CD14-positive monocyte (primary cell): ENCODE data around the gene CELF1. TPM values are rescaled to one million over a fixed set of nuclear protein-coding genes. Genes with fewer than 3 reads are reported as not detected.
"Not testable (repeated sequence)": the region's sequence is repeated elsewhere in the genome, so short reads cannot be mapped to it uniquely, and the experiment has no call there.

Experiments used
- DNase-seq, 3 donors: peaks; one replicate each; pipeline ENCODE4 v3.0.0-alpha.2; 2011 to 2022
- H2AFZ ChIP-seq: 2 replicates; pipeline ENCODE4 v1.6.0; 2012; ENCODE audit warnings: mild to moderate bottlenecking, low read depth, low read length, inconsistent platforms; ENCODE audit not compliant: insufficient read depth, poor library complexity, severe bottlenecking
- H3K27ac ChIP-seq, 2 donors: 1 replicate in 1 of 2; 2 replicates in 1 of 2; pipeline ENCODE4 v1.5.1; 2012 to 2013; ENCODE audit warnings: low read length in 2 of 2, control low read depth in 1 of 2, inconsistent platforms in 1 of 2, low read depth in 1 of 2, mild to moderate bottlenecking in 1 of 2
- H3K27me3 ChIP-seq, 2 donors: one replicate each; pipeline versions ENCODE4 v1.6.0 to v1.6.1; 2011 to 2013; ENCODE audit warnings: low read length in 2 of 2; ENCODE audit not compliant: control insufficient read depth in 2 of 2, insufficient read depth in 2 of 2
- H3K36me3 ChIP-seq, 2 donors: replicated peaks in 1 of 2; 1 replicate in 1 of 2; 2 replicates in 1 of 2; pipeline versions ENCODE4 v1.5.1 to v1.6.1; 2012 to 2013; ENCODE audit warnings: low read length in 2 of 2, control low read depth in 1 of 2, inconsistent platforms in 1 of 2, mild to moderate bottlenecking in 1 of 2; ENCODE audit not compliant: insufficient read depth in 2 of 2, control insufficient read depth in 1 of 2
- H3K4me1 ChIP-seq, 2 donors: 1 replicate in 1 of 2; 2 replicates in 1 of 2; pipeline versions ENCODE4 v1.5.1 to v1.6.1; 2012 to 2013; ENCODE audit warnings: low read length in 2 of 2, control low read depth in 1 of 2, inconsistent platforms in 1 of 2, mild to moderate bottlenecking in 1 of 2, moderate library complexity in 1 of 2; ENCODE audit not compliant: insufficient read depth in 2 of 2, control insufficient read depth in 1 of 2
- H3K4me2 ChIP-seq: replicated peaks from 2 replicates; pipeline ENCODE3; 2012; ENCODE audit warnings: low read length, moderate library complexity, mild to moderate bottlenecking; ENCODE audit not compliant: poor library complexity, severe bottlenecking; ENCODE audit errors: extremely low read depth
- H3K4me3 ChIP-seq, 3 experiments: fragments of 200-600 bp in 1 of 3; sonication (generic) in 1 of 3; replicated peaks in 1 of 3; 1 replicate in 2 of 3; 2 replicates in 1 of 3; pipeline ENCODE4 v1.5.1; 2011 to 2013; ENCODE audit warnings: low read length in 3 of 3, mild to moderate bottlenecking in 3 of 3, control low read depth in 2 of 3, low read depth in 2 of 3, inconsistent platforms in 1 of 3, moderate library complexity in 1 of 3
- H3K79me2 ChIP-seq: 2 replicates; pipeline ENCODE4 v1.6.0; 2012; ENCODE audit warnings: mild to moderate bottlenecking, control low read depth, inconsistent platforms, low read length, moderate library complexity; ENCODE audit not compliant: insufficient read depth
- H3K9ac ChIP-seq: 2 replicates; pipeline ENCODE4 v1.6.0; 2017; ENCODE audit warnings: low read length, mild to moderate bottlenecking; ENCODE audit not compliant: insufficient read depth, poor library complexity, severe bottlenecking
- H3K9me3 ChIP-seq, 2 donors: replicated peaks in 1 of 2; 1 replicate in 1 of 2; 2 replicates in 1 of 2; pipeline versions ENCODE4 v1.5.1 to v1.6.1; 2012 to 2013; ENCODE audit warnings: low read length in 2 of 2, control low read depth in 1 of 2; ENCODE audit not compliant: control insufficient read depth in 1 of 2, insufficient read depth in 1 of 2
- H4K20me1 ChIP-seq: 2 replicates; pipeline ENCODE4 v1.6.0; 2012; ENCODE audit warnings: mild to moderate bottlenecking, low read length, control low read depth, moderate library complexity; ENCODE audit not compliant: insufficient read depth
- H3K27ac Mint-ChIP-seq, 7 donors: one replicate each; pipeline ENCODE4 v1.8.0; 2020; ENCODE audit warnings: mild to moderate bottlenecking in 7 of 7, mixed read lengths in 7 of 7, moderate library complexity in 6 of 7, inconsistent platforms in 2 of 7
- H3K27me3 Mint-ChIP-seq, 3 donors: one replicate each; pipeline ENCODE4 v1.8.0; 2021 to 2022; ENCODE audit warnings: low read depth in 3 of 3, mild to moderate bottlenecking in 3 of 3, mixed read lengths in 3 of 3, moderate library complexity in 3 of 3, inconsistent platforms in 1 of 3
- H3K36me3 Mint-ChIP-seq, 2 donors: one replicate each; pipeline ENCODE4 v1.8.0; 2020; ENCODE audit warnings: mixed read lengths in 2 of 2, inconsistent platforms in 1 of 2, mild to moderate bottlenecking in 1 of 2
- H3K4me1 Mint-ChIP-seq: one replicate; pipeline ENCODE4 v1.8.0; 2020; ENCODE audit warnings: mild to moderate bottlenecking, mixed read lengths
- H3K4me3 Mint-ChIP-seq, 2 donors: one replicate each; pipeline ENCODE4 v1.8.0; 2020; ENCODE audit warnings: mild to moderate bottlenecking in 2 of 2, mixed read lengths in 2 of 2, moderate library complexity in 1 of 2
- H3K9me3 Mint-ChIP-seq, 7 donors: one replicate each; pipeline ENCODE4 v1.8.0; 2020 to 2022; ENCODE audit warnings: mixed read lengths in 7 of 7, mild to moderate bottlenecking in 6 of 7, moderate library complexity in 6 of 7, inconsistent platforms in 2 of 7
- CTCF ChIP-seq: fragments of 200-600 bp; IDR thresholded peaks from one replicate; pipeline ENCODE4 v1.8.0; 2022; ENCODE audit warnings: antibody characterized with exemption, mild to moderate bottlenecking
- WGBS: methylation state at CpG from one replicate; pipeline ENCODE4 v1.1.5; 2013; ENCODE audit warnings: missing lambda C conversion rate; ENCODE audit not compliant: insufficient coverage; 5-methylcytosine and 5-hydroxymethylcytosine counted together
- intact Hi-C, 2 donors: fragments of 100-400 bp; cut with micrococcal nuclease; formaldehyde crosslinking; loops; one replicate each; pipeline versions ENCODE4 v1.15.0 to v1.15.1; 2023
- polyA plus RNA-seq, 3 donors: library from polyadenylated mRNA; depleted of rRNA in 1 of 3; unstranded in 2 of 3; stranded (reverse) in 1 of 3; fragments of 300-500 nt in 2 of 3; fragments of >200 nt in 1 of 3; fragmentation: Illumina TruSeq in 2 of 3; gene quantifications; 1 replicate in 2 of 3; 2 replicates in 1 of 3; pipeline ENCODE4 v1.2.3, GENCODE V29; 2012 to 2021

Gene CELF1
- polyA plus RNA-seq, 3 donors = 27.2 to 117 (median 39.9) TPM

- H3K27me3 ChIP-seq, DNase-seq, H3K9me3 ChIP-seq, H3K36me3 ChIP-seq, H3K27ac Mint-ChIP-seq, H3K4me2 ChIP-seq, H3K4me3 Mint-ChIP-seq, H3K9ac ChIP-seq, H3K27me3 Mint-ChIP-seq, H3K36me3 Mint-ChIP-seq, H3K27ac ChIP-seq, H3K9me3 Mint-ChIP-seq, H4K20me1 ChIP-seq, intact Hi-C loops, H3K4me3 ChIP-seq, H2AFZ ChIP-seq: not testable (repeated sequence)
- peaks cover 20% of the 10 kb centered on the region for H3K4me1 Mint-ChIP-seq
- WGBS = 100% methylated on average over 1 of the region's 4 CpGs
- peaks cover 27% of the 10 kb centered on the region for H3K79me2 ChIP-seq
- peaks cover 26 to 34% of the 10 kb centered on the region in 2 donors for H3K4me1 ChIP-seq
Observed at GRCh38 chr11:47562393-47562792, 9.5 kb upstream of the CELF1 start.

GRCh38 chr11:47560426-47560825, 7.5 kb upstream of the CELF1 start:
- Mint-ChIP-seq H3K36me3 (no peaks in the 10 kb centered on the region), H3K27ac (peak overlapping the region in 3 of 7 donors; percentile 1 to 76 (median 54)), H3K4me3 (no peak overlapping the region), H3K27me3 (peaks cover 0 to 2% (median 0%) of the 10 kb centered on the region in 3 donors), H3K9me3 (peaks cover 0 to 2% (median 0%) of the 10 kb centered on the region in 7 donors), H3K4me1 (peaks cover 11% of the 10 kb centered on the region)
- Histone ChIP-seq H3K4me1 (peaks cover 19 to 20% of the 10 kb centered on the region in 2 donors), H3K9me3 (no peaks in the 10 kb centered on the region), H2AFZ (no peak overlapping the region), H3K27ac (peak overlapping the region in 1 of 2 donors; percentile 48), H3K9ac (no peak overlapping the region), H3K4me3 (peak overlapping the region in 1 of 3 experiments; percentile 28), H3K36me3 (no peaks in the 10 kb centered on the region), H4K20me1 (no peaks in the 10 kb centered on the region), H3K27me3 (no peaks in the 10 kb centered on the region), H3K79me2 (peaks cover 7% of the 10 kb centered on the region), H3K4me2 (no peak overlapping the region)
- 0% methylated on average over 2 of the region's 2 CpGs for WGBS
- peak in 1 of 3 donors; percentile 22 for DNase-seq
- intact Hi-C loops = no loop called here
- TF ChIP-seq CTCF = no peak
